ENCODE measurements around the gene SLC9A9.

DNA sequence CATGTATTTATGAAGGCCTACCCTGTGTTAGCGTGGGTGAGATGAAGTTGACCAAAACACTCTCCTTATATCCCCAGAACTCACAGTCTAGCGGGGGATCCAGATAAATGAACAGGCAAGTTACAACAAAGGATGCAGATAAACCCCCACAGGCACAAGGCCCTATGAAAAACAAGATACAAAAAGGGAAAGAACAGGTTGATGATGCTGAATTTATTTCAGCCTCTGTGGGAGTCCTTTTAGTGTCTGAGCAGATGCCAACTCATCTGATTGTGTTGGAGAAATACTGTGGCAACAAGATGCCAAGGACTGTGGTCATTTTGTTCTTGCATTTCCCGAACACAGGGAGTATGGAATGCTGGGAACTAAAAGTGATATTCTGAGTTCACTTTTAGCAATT is 428.7 kb downstream of the SLC9A9 start:
- TF ChIP-seq, protein P1, sequence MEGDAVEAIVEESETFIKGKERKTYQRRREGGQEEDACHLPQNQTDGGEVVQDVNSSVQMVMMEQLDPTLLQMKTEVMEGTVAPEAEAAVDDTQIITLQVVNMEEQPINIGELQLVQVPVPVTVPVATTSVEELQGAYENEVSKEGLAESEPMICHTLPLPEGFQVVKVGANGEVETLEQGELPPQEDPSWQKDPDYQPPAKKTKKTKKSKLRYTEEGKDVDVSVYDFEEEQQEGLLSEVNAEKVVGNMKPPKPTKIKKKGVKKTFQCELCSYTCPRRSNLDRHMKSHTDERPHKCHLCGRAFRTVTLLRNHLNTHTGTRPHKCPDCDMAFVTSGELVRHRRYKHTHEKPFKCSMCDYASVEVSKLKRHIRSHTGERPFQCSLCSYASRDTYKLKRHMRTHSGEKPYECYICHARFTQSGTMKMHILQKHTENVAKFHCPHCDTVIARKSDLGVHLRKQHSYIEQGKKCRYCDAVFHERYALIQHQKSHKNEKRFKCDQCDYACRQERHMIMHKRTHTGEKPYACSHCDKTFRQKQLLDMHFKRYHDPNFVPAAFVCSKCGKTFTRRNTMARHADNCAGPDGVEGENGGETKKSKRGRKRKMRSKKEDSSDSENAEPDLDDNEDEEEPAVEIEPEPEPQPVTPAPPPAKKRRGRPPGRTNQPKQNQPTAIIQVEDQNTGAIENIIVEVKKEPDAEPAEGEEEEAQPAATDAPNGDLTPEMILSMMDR (IDR thresholded peaks at IDR 0.05) = no peak
- no peak for TF ChIP-seq POLR2AphosphoS5 (IDR thresholded peaks at IDR 0.05)

Measured in prostate gland (tissue), 2 donors.